Neural progenitor cell (in vitro differentiated cells): Measurements from ENCODE around the gene MAML3. TPM values are rescaled to one million over a fixed set of nuclear protein-coding genes. Genes with fewer than 3 reads are reported as not detected.

Experiments
- DNase-seq: peaks from one replicate; pipeline ENCODE4 v3.0.0-alpha.2; 2016; ENCODE audit warnings: low spot score
- H2AFZ ChIP-seq: fragments of 200-600 bp; sonication (generic); replicated peaks from 2 replicates; pipeline ENCODE4 v1.6.1; 2016; ENCODE audit warnings: antibody characterized with exemption
- H3F3A ChIP-seq: fragments of 200-600 bp; sonication (generic); 2 replicates; pipeline ENCODE4 v1.6.1; 2016; ENCODE audit warnings: antibody characterized with exemption, low read depth
- H3K27ac ChIP-seq: fragments of 200-600 bp; sonication (generic); 2 replicates; pipeline ENCODE4 v1.5.1; 2016; ENCODE audit warnings: mild to moderate bottlenecking
- H3K27me3 ChIP-seq: fragments of 200-600 bp; sonication (generic); 2 replicates; pipeline ENCODE4 v1.6.1; 2016; ENCODE audit warnings: mild to moderate bottlenecking, moderate library complexity
- H3K36me3 ChIP-seq: fragments of 200-600 bp; sonication (generic); 2 replicates; pipeline ENCODE4 v1.5.1; 2016
- H3K4me1 ChIP-seq: fragments of 200-600 bp; sonication (generic); 2 replicates; pipeline ENCODE4 v1.6.1; 2016; ENCODE audit warnings: mixed run types
- H3K4me2 ChIP-seq: fragments of 200-600 bp; sonication (generic); 2 replicates; pipeline ENCODE4 v1.6.1; 2016
- H3K4me3 ChIP-seq: fragments of 200-600 bp; sonication (generic); 2 replicates; pipeline ENCODE4 v1.5.1; 2016
- H3K79me2 ChIP-seq: fragments of 200-600 bp; sonication (generic); 2 replicates; pipeline ENCODE4 v1.6.1; 2016; ENCODE audit warnings: low read depth
- H3K9ac ChIP-seq: fragments of 200-600 bp; sonication (generic); 2 replicates; pipeline ENCODE4 v1.6.1; 2016
- H3K9me3 ChIP-seq: fragments of 200-600 bp; sonication (generic); 2 replicates; pipeline ENCODE4 v1.5.1; 2016; ENCODE audit warnings: low read depth
- H4K20me1 ChIP-seq: fragments of 200-600 bp; sonication (generic); 2 replicates; pipeline ENCODE4 v1.6.1; 2016; ENCODE audit warnings: low read depth
- H3K27ac Mint-ChIP-seq: 3 replicates; pipeline ENCODE4 v1.8.0; 2021; ENCODE audit warnings: mixed read lengths
- H3K27me3 Mint-ChIP-seq: 2 replicates; pipeline ENCODE4 v1.8.0; 2022; ENCODE audit warnings: low read depth, mild to moderate bottlenecking, inconsistent platforms, moderate library complexity, mixed read lengths; ENCODE audit not compliant: insufficient read depth
- H3K36me3 Mint-ChIP-seq: 3 replicates; pipeline ENCODE4 v1.8.0; 2021; ENCODE audit warnings: mixed read lengths
- H3K4me1 Mint-ChIP-seq: 3 replicates; pipeline ENCODE4 v1.8.0; 2021; ENCODE audit warnings: mixed read lengths
- H3K4me3 Mint-ChIP-seq: 3 replicates; pipeline ENCODE4 v1.8.0; 2021; ENCODE audit warnings: mild to moderate bottlenecking, moderate library complexity, mixed read lengths
- H3K9me3 Mint-ChIP-seq: 3 replicates; pipeline ENCODE4 v1.8.0; 2020; ENCODE audit warnings: mixed read lengths
- CTCF ChIP-seq: fragments of 200-600 bp; sonication (generic); IDR thresholded peaks from 2 replicates; pipeline ENCODE4 v1.5.1; 2017; ENCODE audit warnings: antibody characterized with exemption, mild to moderate bottlenecking
- EZH2 ChIP-seq: fragments of 200-600 bp; sonication (generic); IDR thresholded peaks from 2 replicates; pipeline ENCODE4 v1.6.1; 2017; ENCODE audit warnings: antibody characterized with exemption, mild to moderate bottlenecking, moderate library complexity
- EZH2phosphoT487 ChIP-seq: fragments of 200-600 bp; sonication (generic); IDR thresholded peaks from 2 replicates; pipeline ENCODE4 v1.6.1; 2017; ENCODE audit warnings: antibody characterized with exemption
- total RNA-seq: library from RNA; depleted of rRNA; stranded (reverse); fragments of >200 nt; gene quantifications from 2 replicates; pipeline ENCODE4 v1.2.3, GENCODE V29; 2015; ENCODE audit warnings: low replicate concordance

The MAML3 gene
- total RNA-seq, 1 donor from 2014 or later = 14.4 TPM

- H3K27me3 ChIP-seq = no peaks in the 10 kb centered on the region
- H3K36me3 ChIP-seq = no peaks in the 10 kb centered on the region
- peaks cover 46% of the 10 kb centered on the region for H4K20me1 ChIP-seq
- no peak for DNase-seq
- Mint-ChIP-seq H3K36me3 (no peaks in the 10 kb centered on the region), H3K9me3 (no peaks in the 10 kb centered on the region), H3K4me1 (peaks cover 54% of the 10 kb centered on the region), H3K27me3 (peaks cover 2% of the 10 kb centered on the region), H3K27ac (no peak overlapping the region), H3K4me3 (no peak overlapping the region)
- no peak overlapping the region for H3K27ac ChIP-seq
- no peak overlapping the region for H3K9ac ChIP-seq
- H3K4me2 ChIP-seq = no peak overlapping the region
- H3K4me3 ChIP-seq = no peak overlapping the region
- H3K9me3 ChIP-seq = no peaks in the 10 kb centered on the region
- peaks cover 12% of the 10 kb centered on the region for H3F3A ChIP-seq
- H2AFZ ChIP-seq = no peak overlapping the region
- peaks cover 24% of the 10 kb centered on the region for H3K4me1 ChIP-seq
- no peak for TF ChIP-seq EZH2phosphoT487
- no peak for TF ChIP-seq CTCF
- TF ChIP-seq EZH2 = no peak
- H3K79me2 ChIP-seq = no peaks in the 10 kb centered on the region
Observed at GRCh38 chr4:140096921-140097320, 57.1 kb downstream of the MAML3 start.

DNA sequence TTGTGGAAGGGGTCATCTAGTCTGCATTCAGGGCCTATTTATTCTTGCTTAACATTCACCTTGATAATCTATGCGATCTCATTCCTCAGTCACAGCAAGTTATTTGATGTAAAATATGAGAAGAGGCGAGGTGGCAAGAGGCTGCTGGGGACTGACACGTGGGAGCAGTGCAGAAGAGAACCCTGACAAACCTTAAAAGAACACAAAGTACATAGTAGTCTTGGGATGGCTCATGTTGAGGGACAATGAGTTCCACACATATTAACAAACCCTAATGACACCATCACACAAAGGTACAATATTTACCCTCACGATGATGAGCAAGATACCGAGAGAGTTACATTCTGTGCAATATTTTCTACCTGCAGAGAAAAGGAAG lies 57.5 kb downstream of the MAML3 start:
- TF ChIP-seq EZH2 = no peak
- no peak for TF ChIP-seq EZH2phosphoT487
- no peak for TF ChIP-seq CTCF
- H3K4me1 Mint-ChIP-seq = peaks cover 57% of the 10 kb centered on the region

GRCh38 chr4:140095694-140096482 lies 58.1 kb downstream of the MAML3 start:
- peaks cover 2% of the 10 kb centered on the region for H3K27me3 Mint-ChIP-seq
- no peak overlapping the region for H3K27ac Mint-ChIP-seq
- Histone ChIP-seq H4K20me1 (peaks cover 57% of the 10 kb centered on the region), H3K27me3 (no peaks in the 10 kb centered on the region), H3K4me2 (no peak overlapping the region), H3K4me1 (peaks cover 34% of the 10 kb centered on the region), H3K79me2 (no peaks in the 10 kb centered on the region), H3K27ac (no peak overlapping the region), H3K9me3 (no peaks in the 10 kb centered on the region), H3F3A (peaks cover 21% of the 10 kb centered on the region), H3K9ac (no peak overlapping the region), H3K36me3 (no peaks in the 10 kb centered on the region), H2AFZ (no peak overlapping the region), H3K4me3 (no peak overlapping the region)
- DNase-seq = no peak
- no peaks in the 10 kb centered on the region for H3K9me3 Mint-ChIP-seq
- H3K36me3 Mint-ChIP-seq = no peaks in the 10 kb centered on the region
- no peak overlapping the region for H3K4me3 Mint-ChIP-seq
- peaks cover 58% of the 10 kb centered on the region for H3K4me1 Mint-ChIP-seq
- TF ChIP-seq CTCF (no peak), EZH2 (no peak), EZH2phosphoT487 (no peak)

More for the DNA sequence above, 57.5 kb downstream of the MAML3 start:
- Histone ChIP-seq H4K20me1 (peaks cover 51% of the 10 kb centered on the region), H3K9me3 (no peaks in the 10 kb centered on the region), H3K27ac (no peak overlapping the region), H3K36me3 (no peaks in the 10 kb centered on the region), H3K4me2 (no peak overlapping the region), H3K79me2 (no peaks in the 10 kb centered on the region), H3F3A (peaks cover 16% of the 10 kb centered on the region), H3K27me3 (no peaks in the 10 kb centered on the region), H3K4me1 (peaks cover 29% of the 10 kb centered on the region), H2AFZ (no peak overlapping the region), H3K4me3 (no peak overlapping the region), H3K9ac (no peak overlapping the region)
- H3K36me3 Mint-ChIP-seq = no peaks in the 10 kb centered on the region
- no peak for DNase-seq
- no peaks in the 10 kb centered on the region for H3K9me3 Mint-ChIP-seq
- no peak overlapping the region for H3K4me3 Mint-ChIP-seq
- peaks cover 2% of the 10 kb centered on the region for H3K27me3 Mint-ChIP-seq
- H3K27ac Mint-ChIP-seq = no peak overlapping the region
